HepG2 (cell line): Measurements from ENCODE around the gene TSEN54. TPM values are rescaled to one million over a fixed set of nuclear protein-coding genes. Genes with fewer than 3 reads are reported as not detected.

ENCODE experiments used
- ARID5B ChIP-seq: IDR thresholded peaks from 2 replicates; pipeline ENCODE4 v1.4.0; 2020; ENCODE audit warnings: mild to moderate bottlenecking, missing genetic modification reagents
- KLF9 ChIP-seq: IDR thresholded peaks from 2 replicates; pipeline ENCODE4 v1.6.1; 2016; ENCODE audit warnings: low read depth
- PATZ1 ChIP-seq: sonication (generic); formaldehyde crosslinking; IDR thresholded peaks from 2 replicates; pipeline ENCODE4 v1.4.0; 2020; ENCODE audit warnings: missing genetic modification reagents
- RBM39 ChIP-seq: fragments of 200-400 bp; formaldehyde crosslinking; IDR thresholded peaks from one replicate; pipeline ENCODE4 v1.6.1; 2018; ENCODE audit warnings: antibody characterized with exemption, mild to moderate bottlenecking, low read depth, low read length; ENCODE audit not compliant: poor library complexity, severe bottlenecking
- SOX5 ChIP-seq: IDR thresholded peaks from 2 replicates; pipeline ENCODE4 v1.6.1; 2016; ENCODE audit warnings: borderline replicate concordance
- TAF1 ChIP-seq: sonication (generic); formaldehyde crosslinking; IDR thresholded peaks from 2 replicates; pipeline ENCODE4 v1.4.0; 2020; ENCODE audit warnings: missing genetic modification reagents
- TIGD3 ChIP-seq: sonication (generic); formaldehyde crosslinking; IDR thresholded peaks from 2 replicates; pipeline ENCODE4 v1.5.1; 2020; ENCODE audit warnings: mild to moderate bottlenecking, missing genetic modification reagents, borderline replicate concordance
- TSC22D2 ChIP-seq: sonication (generic); formaldehyde crosslinking; IDR thresholded peaks from 2 replicates; pipeline ENCODE4 v1.5.1; 2020; ENCODE audit warnings: missing genetic modification reagents, mild to moderate bottlenecking, borderline replicate concordance
- ZBTB43 ChIP-seq: sonication (generic); formaldehyde crosslinking; conservative IDR thresholded peaks from 2 replicates; pipeline ENCODE4 v1.4.0; 2020; ENCODE audit warnings: missing genetic modification reagents
- ZNF20 ChIP-seq: sonication (generic); formaldehyde crosslinking; IDR thresholded peaks from 2 replicates; pipeline ENCODE4 v1.4.0; 2020; ENCODE audit warnings: mild to moderate bottlenecking, moderate library complexity, missing genetic modification reagents
- ZNF256 ChIP-seq: sonication (generic); formaldehyde crosslinking; conservative IDR thresholded peaks from 2 replicates; pipeline ENCODE4 v1.4.0; 2020; ENCODE audit warnings: missing genetic modification reagents
- ZNF333 ChIP-seq: sonication (generic); formaldehyde crosslinking; IDR thresholded peaks from 2 replicates; pipeline ENCODE4 v1.4.0; 2020; ENCODE audit warnings: mild to moderate bottlenecking, missing genetic modification reagents, borderline replicate concordance
- ZNF567 ChIP-seq: sonication (generic); formaldehyde crosslinking; IDR thresholded peaks from 2 replicates; pipeline ENCODE4 v1.8.1; 2023; ENCODE audit warnings: mild to moderate bottlenecking, missing genetic modification reagents, borderline replicate concordance
- ZNF615 ChIP-seq: sonication (generic); formaldehyde crosslinking; IDR thresholded peaks from 2 replicates; pipeline ENCODE4 v1.5.0; 2020; ENCODE audit warnings: mild to moderate bottlenecking, missing genetic modification reagents, borderline replicate concordance
- polyA plus RNA-seq, 8 experiments: library from polyadenylated mRNA; depleted of rRNA in 3 of 8; stranded (reverse) in 7 of 8; unstranded in 1 of 8; fragments of >200 nt; fragmentation: Illumina TruSeq in 4 of 8; extraction: Trizol in 4 of 8; gene quantifications; 2 replicates each; pipeline versions ENCODE4 v1.2.1 to v1.2.3, GENCODE V29; 2011 to 2016; ENCODE audit warnings: low read depth in 4 of 8, missing spikeins in 1 of 8, mixed read lengths in 1 of 8; ENCODE audit not compliant: insufficient read depth in 1 of 8
- total RNA-seq, 5 experiments: library from RNA; depleted of rRNA; stranded (reverse); fragments of >200 nt; fragmentation: Illumina TruSeq; extraction: Trizol; gene quantifications; 2 replicates each; pipeline ENCODE4 v1.2.3, GENCODE V29; 2016; ENCODE audit warnings: low read depth in 1 of 5
- TF ChIP-seq, protein P1 (sequence below): sonication (generic); formaldehyde crosslinking; IDR thresholded peaks from 2 replicates; pipeline ENCODE4 v1.8.0; 2022; ENCODE audit warnings: missing genetic modification reagents, mild to moderate bottlenecking, moderate library complexity, borderline replicate concordance
- TF ChIP-seq, protein P2 (sequence below): sonication (generic); formaldehyde crosslinking; IDR thresholded peaks from 2 replicates; pipeline ENCODE4 v1.4.0; 2020; ENCODE audit warnings: missing genetic modification reagents, borderline replicate concordance

The TSEN54 gene
- total and polyA plus RNA-seq, 2 of the 13 experiments (the other 11 are each of a cell fraction or from before 2014, with no cell fraction given), result 62.9 to 63.3 TPM

DNA sequence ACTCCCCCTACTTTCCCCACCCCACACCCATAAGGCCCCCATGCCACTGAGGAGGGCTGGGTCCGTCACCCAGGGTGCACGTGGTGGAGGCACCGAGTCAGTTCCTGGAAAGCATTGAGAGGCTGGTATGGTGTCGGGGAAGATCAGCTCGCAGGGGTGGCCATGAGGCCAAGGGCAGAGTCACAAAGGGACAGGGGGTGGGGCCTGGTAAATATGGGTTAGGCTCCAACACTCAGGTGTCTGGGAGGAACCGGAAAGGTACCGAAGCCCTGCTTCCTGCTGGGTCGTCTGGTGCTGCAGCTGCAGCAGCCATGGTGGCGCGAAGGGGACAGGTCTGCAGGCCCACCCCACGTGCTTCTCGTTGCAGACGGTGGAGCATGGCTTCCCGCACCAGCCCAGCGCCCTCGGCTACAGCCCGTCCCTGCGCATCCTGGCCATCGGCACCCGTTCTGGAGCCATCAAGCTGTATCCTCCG lies 39.4 kb downstream of the TSEN54 start (continued):
- TF ChIP-seq ARID5B (CRISPR knock-in tag) (peak; percentile 57; the same call in 1 of the 2 replicates), TAF1 (CRISPR knock-in tag) (no peak), ZNF567 (CRISPR knock-in tag) (no peak), RBM39 (no peak), ZBTB43 (no peak), TIGD3 (no peak), KLF9 (CRISPR knock-in tag) (no peak), SOX5 (CRISPR knock-in tag) (0 out of 2 replicates have a peak, but pooled peaks have one; percentile 39), ZNF256 (CRISPR knock-in tag) (no peak), ZNF333 (CRISPR knock-in tag) (no peak), PATZ1 (CRISPR knock-in tag) (peak; percentile 63; the same call in 1 of the 2 replicates), ZNF20 (CRISPR knock-in tag) (no peak), ZNF615 (CRISPR knock-in tag) (no peak), TSC22D2 (no peak)
- TF ChIP-seq, protein P1, sequence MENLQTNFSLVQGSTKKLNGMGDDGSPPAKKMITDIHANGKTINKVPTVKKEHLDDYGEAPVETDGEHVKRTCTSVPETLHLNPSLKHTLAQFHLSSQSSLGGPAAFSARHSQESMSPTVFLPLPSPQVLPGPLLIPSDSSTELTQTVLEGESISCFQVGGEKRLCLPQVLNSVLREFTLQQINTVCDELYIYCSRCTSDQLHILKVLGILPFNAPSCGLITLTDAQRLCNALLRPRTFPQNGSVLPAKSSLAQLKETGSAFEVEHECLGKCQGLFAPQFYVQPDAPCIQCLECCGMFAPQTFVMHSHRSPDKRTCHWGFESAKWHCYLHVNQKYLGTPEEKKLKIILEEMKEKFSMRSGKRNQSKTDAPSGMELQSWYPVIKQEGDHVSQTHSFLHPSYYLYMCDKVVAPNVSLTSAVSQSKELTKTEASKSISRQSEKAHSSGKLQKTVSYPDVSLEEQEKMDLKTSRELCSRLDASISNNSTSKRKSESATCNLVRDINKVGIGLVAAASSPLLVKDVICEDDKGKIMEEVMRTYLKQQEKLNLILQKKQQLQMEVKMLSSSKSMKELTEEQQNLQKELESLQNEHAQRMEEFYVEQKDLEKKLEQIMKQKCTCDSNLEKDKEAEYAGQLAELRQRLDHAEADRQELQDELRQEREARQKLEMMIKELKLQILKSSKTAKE (CRISPR knock-in tag), result peak; percentile 95
- TF ChIP-seq, protein P2, sequence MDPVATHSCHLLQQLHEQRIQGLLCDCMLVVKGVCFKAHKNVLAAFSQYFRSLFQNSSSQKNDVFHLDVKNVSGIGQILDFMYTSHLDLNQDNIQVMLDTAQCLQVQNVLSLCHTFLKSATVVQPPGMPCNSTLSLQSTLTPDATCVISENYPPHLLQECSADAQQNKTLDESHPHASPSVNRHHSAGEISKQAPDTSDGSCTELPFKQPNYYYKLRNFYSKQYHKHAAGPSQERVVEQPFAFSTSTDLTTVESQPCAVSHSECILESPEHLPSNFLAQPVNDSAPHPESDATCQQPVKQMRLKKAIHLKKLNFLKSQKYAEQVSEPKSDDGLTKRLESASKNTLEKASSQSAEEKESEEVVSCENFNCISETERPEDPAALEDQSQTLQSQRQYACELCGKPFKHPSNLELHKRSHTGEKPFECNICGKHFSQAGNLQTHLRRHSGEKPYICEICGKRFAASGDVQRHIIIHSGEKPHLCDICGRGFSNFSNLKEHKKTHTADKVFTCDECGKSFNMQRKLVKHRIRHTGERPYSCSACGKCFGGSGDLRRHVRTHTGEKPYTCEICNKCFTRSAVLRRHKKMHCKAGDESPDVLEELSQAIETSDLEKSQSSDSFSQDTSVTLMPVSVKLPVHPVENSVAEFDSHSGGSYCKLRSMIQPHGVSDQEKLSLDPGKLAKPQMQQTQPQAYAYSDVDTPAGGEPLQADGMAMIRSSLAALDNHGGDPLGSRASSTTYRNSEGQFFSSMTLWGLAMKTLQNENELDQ (CRISPR knock-in tag), result no peak
